B cell (primary cell): ENCODE results near the gene TIAM1. TPM values are rescaled to one million over a fixed set of nuclear protein-coding genes. Genes with fewer than 3 reads are reported as not detected.

Experiments
- ATAC-seq: fragments of 200-7000 bp; cut with Tn5 transposase; one replicate; pipeline ENCODE4 v1.10.0; 2021; ENCODE audit warnings: low read depth, mild to moderate bottlenecking, moderate number of reproducible peaks, moderate library complexity
- CTCF ChIA-PET: fragments of 350-600 bp; sonication (Branson Sonifier 250); formaldehyde crosslinking; loops from one replicate; lab custom pipeline; 2021; ENCODE audit warnings: antibody characterized with exemption, inconsistent platforms; lab: Charles Lee
- POLR2A ChIA-PET: fragments of 350-600 bp; sonication (Branson Sonifier 250); formaldehyde crosslinking; loops from one replicate; lab custom pipeline; 2021; ENCODE audit warnings: antibody characterized with exemption; lab: Charles Lee
- DNase-seq: peaks from one replicate; pipeline ENCODE4 v3.0.0; 2013
- H2AFZ ChIP-seq: 2 replicates; pipeline ENCODE4 v1.6.1; 2012; ENCODE audit warnings: mild to moderate bottlenecking, low read depth, low read length; ENCODE audit not compliant: insufficient read depth, poor library complexity, severe bottlenecking
- H3K27ac ChIP-seq, 2 donors: 1 replicate in 1 of 2; 2 replicates in 1 of 2; pipeline ENCODE4 v1.5.1; 2012 to 2013; ENCODE audit warnings: low read length in 2 of 2, mild to moderate bottlenecking in 2 of 2, moderate library complexity in 1 of 2
- H3K27me3 ChIP-seq, 4 experiments: fragments of 200-600 bp in 1 of 4; sonication (generic) in 1 of 4; replicated peaks in 1 of 4; 1 replicate in 2 of 4; 2 replicates in 2 of 4; pipeline versions ENCODE4 v1.6.1 to v1.7.0; 2013 to 2016; ENCODE audit warnings: low read length in 3 of 4, mild to moderate bottlenecking in 2 of 4, mixed read lengths in 1 of 4, moderate library complexity in 1 of 4; ENCODE audit not compliant: insufficient read depth in 4 of 4, control insufficient read depth in 3 of 4; ENCODE audit errors: control extremely low read depth in 1 of 4
- H3K36me3 ChIP-seq, 2 experiments: replicated peaks in 1 of 2; 1 replicate in 1 of 2; 2 replicates in 1 of 2; pipeline versions ENCODE4 v1.6.1 to v1.7.1; 2013; ENCODE audit warnings: low read length in 1 of 2; ENCODE audit not compliant: insufficient read depth in 2 of 2, control insufficient read depth in 1 of 2; ENCODE audit errors: control extremely low read depth in 1 of 2, extremely low read depth in 1 of 2
- H3K4me1 ChIP-seq, 2 donors: fragments of 200-600 bp in 1 of 2; sonication (generic) in 1 of 2; 1 replicate in 1 of 2; 2 replicates in 1 of 2; pipeline versions ENCODE4 v1.5.1 to v1.6.1; 2013 to 2017; ENCODE audit warnings: low read length in 2 of 2; ENCODE audit not compliant: control insufficient read depth in 2 of 2, insufficient read depth in 2 of 2
- H3K4me2 ChIP-seq: replicated peaks from 2 replicates; pipeline ENCODE3; 2012; ENCODE audit warnings: mild to moderate bottlenecking, low read depth, low read length; ENCODE audit not compliant: poor library complexity, severe bottlenecking
- H3K4me3 ChIP-seq, 5 experiments: fragments of 200-600 bp in 1 of 5; sonication (generic) in 1 of 5; 1 replicate in 3 of 5; 2 replicates in 2 of 5; pipeline versions ENCODE4 v1.5.1 to v1.7.0; 2011 to 2016; ENCODE audit warnings: low read length in 4 of 5, mild to moderate bottlenecking in 4 of 5, low read depth in 2 of 5, control low read depth in 1 of 5, moderate library complexity in 1 of 5; ENCODE audit not compliant: insufficient read depth in 1 of 5; ENCODE audit errors: control extremely low read depth in 1 of 5, extremely low read depth in 1 of 5
- H3K79me2 ChIP-seq: fragments of 200-600 bp; sonication (generic); one replicate; pipeline ENCODE4 v1.6.0; 2016; ENCODE audit warnings: low read length; ENCODE audit not compliant: control insufficient read depth, insufficient read depth
- H3K9ac ChIP-seq: fragments of 200-600 bp; sonication (generic); 2 replicates; pipeline ENCODE4 v1.6.1; 2017; ENCODE audit warnings: mild to moderate bottlenecking, low read length, moderate library complexity
- H3K9me3 ChIP-seq, 3 donors: one replicate each; pipeline versions ENCODE4 v1.6.1 to v1.7.1; 2013; ENCODE audit warnings: low read length in 2 of 3; ENCODE audit not compliant: control insufficient read depth in 2 of 3, insufficient read depth in 1 of 3; ENCODE audit errors: control extremely low read depth in 1 of 3
- H4K20me1 ChIP-seq: 2 replicates; pipeline ENCODE4 v1.6.0; 2012; ENCODE audit warnings: mild to moderate bottlenecking, low read length; ENCODE audit not compliant: insufficient read depth, control insufficient read depth, poor library complexity, severe bottlenecking
- H3K27ac Mint-ChIP-seq: one replicate; pipeline ENCODE4 v1.8.0; 2021; ENCODE audit warnings: mixed read lengths
- H3K27me3 Mint-ChIP-seq: one replicate; pipeline ENCODE4 v1.8.0; 2021; ENCODE audit warnings: mixed read lengths
- H3K4me1 Mint-ChIP-seq: one replicate; pipeline ENCODE4 v1.8.0; 2021; ENCODE audit warnings: mixed read lengths
- H3K4me3 Mint-ChIP-seq: one replicate; pipeline ENCODE4 v1.8.0; 2021; ENCODE audit warnings: mixed read lengths
- H3K9me3 Mint-ChIP-seq: one replicate; pipeline ENCODE4 v1.8.0; 2022; ENCODE audit warnings: mixed read lengths; ENCODE audit not compliant: insufficient read depth
- EZH2 ChIP-seq: IDR thresholded peaks from 2 replicates; pipeline ENCODE4 v1.6.1; 2012; ENCODE audit warnings: borderline replicate concordance, low read depth, mild to moderate bottlenecking, moderate library complexity, low read length; ENCODE audit not compliant: insufficient read depth, poor library complexity, severe bottlenecking
- WGBS: methylation state at CpG from one replicate; pipeline ENCODE4 v1.1.5; 2013; ENCODE audit warnings: missing lambda C conversion rate; ENCODE audit not compliant: insufficient coverage; 5-methylcytosine and 5-hydroxymethylcytosine counted together
- intact Hi-C: fragments of 100-400 bp; cut with micrococcal nuclease; formaldehyde crosslinking; loops from one replicate; pipeline ENCODE4 v1.10.0; 2022
- polyA plus RNA-seq: library from polyadenylated mRNA; depleted of rRNA; stranded (reverse); fragments of >200 nt; gene quantifications from 2 replicates; pipeline ENCODE4 v1.2.3, GENCODE V29; 2012
- total RNA-seq, 2 donors: library from RNA; stranded (reverse); fragments of 120-200 nt in 1 of 2; gene quantifications; 1 replicate in 1 of 2; 2 replicates in 1 of 2; pipeline versions ENCODE4 v1.2.3 to v1.2.4, GENCODE V29; 2013 to 2022
- TF ChIP-seq, protein P1 (sequence below): fragments of 200-600 bp; IDR thresholded peaks from one replicate; pipeline ENCODE4 v1.8.0; 2022; ENCODE audit warnings: antibody characterized with exemption, mild to moderate bottlenecking

Gene TIAM1
- total and polyA plus RNA-seq, 2 donors (not counting 1 experiment from before 2014, with no cell fraction given), result 0.51 to 1.0 TPM

GRCh38 chr21:31345136-31345535 lies 1.1 kb upstream of the TIAM1 start:
- Histone ChIP-seq H3K27ac (no peak overlapping the region), H4K20me1 (no peaks in the 10 kb centered on the region), H3K27me3 (peaks cover 0 to 16% (median 6%) of the 10 kb centered on the region in 4 experiments), H3K36me3 (no peaks in the 10 kb centered on the region), H3K4me2 (no peak overlapping the region), H3K9ac (no peak overlapping the region), H3K79me2 (no peaks in the 10 kb centered on the region), H2AFZ (no peak overlapping the region), H3K9me3 (peaks cover 0 to 5% (median 0%) of the 10 kb centered on the region in 3 donors), H3K4me3 (no peak overlapping the region), H3K4me1 (peaks cover 8 to 9% of the 10 kb centered on the region in 2 donors)
- H3K4me3 Mint-ChIP-seq, result no peak overlapping the region
- H3K9me3 Mint-ChIP-seq, result no peaks in the 10 kb centered on the region
- intact Hi-C loops, result no loop called here
- peaks cover 22% of the 10 kb centered on the region for H3K4me1 Mint-ChIP-seq
- POLR2A ChIA-PET, result no interaction called here
- TF ChIP-seq, protein P1, sequence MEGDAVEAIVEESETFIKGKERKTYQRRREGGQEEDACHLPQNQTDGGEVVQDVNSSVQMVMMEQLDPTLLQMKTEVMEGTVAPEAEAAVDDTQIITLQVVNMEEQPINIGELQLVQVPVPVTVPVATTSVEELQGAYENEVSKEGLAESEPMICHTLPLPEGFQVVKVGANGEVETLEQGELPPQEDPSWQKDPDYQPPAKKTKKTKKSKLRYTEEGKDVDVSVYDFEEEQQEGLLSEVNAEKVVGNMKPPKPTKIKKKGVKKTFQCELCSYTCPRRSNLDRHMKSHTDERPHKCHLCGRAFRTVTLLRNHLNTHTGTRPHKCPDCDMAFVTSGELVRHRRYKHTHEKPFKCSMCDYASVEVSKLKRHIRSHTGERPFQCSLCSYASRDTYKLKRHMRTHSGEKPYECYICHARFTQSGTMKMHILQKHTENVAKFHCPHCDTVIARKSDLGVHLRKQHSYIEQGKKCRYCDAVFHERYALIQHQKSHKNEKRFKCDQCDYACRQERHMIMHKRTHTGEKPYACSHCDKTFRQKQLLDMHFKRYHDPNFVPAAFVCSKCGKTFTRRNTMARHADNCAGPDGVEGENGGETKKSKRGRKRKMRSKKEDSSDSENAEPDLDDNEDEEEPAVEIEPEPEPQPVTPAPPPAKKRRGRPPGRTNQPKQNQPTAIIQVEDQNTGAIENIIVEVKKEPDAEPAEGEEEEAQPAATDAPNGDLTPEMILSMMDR, result no peak
- no peak for TF ChIP-seq EZH2
- H3K27me3 Mint-ChIP-seq, result peaks cover 42% of the 10 kb centered on the region
- DNase-seq (no peak), ATAC-seq (no peak)
- WGBS, result no CpG with 5 or more reads among the region's 2 CpGs
- CTCF ChIA-PET, result no interaction called here
- H3K27ac Mint-ChIP-seq, result no peak overlapping the region

GRCh38 chr21:31343030-31343510 lies 991 bp downstream of the TIAM1 start:
- H3K4me1 ChIP-seq, result peaks cover 8 to 9% of the 10 kb centered on the region in 2 donors
- no peak for ATAC-seq
- Mint-ChIP-seq H3K4me1 (peaks cover 22% of the 10 kb centered on the region), H3K4me3 (peak overlapping the region; percentile 44), H3K9me3 (no peaks in the 10 kb centered on the region), H3K27ac (no peak overlapping the region), H3K27me3 (peaks cover 47% of the 10 kb centered on the region)
- intact Hi-C loops, result no loop called here
- WGBS, result 13% methylated on average over 1 of the region's 2 CpGs
- no peaks in the 10 kb centered on the region for H3K79me2 ChIP-seq
- POLR2A ChIA-PET, result no interaction called here
- peaks cover 0 to 5% (median 0%) of the 10 kb centered on the region in 3 donors for H3K9me3 ChIP-seq
- no peak overlapping the region for H3K27ac ChIP-seq
- CTCF ChIA-PET, result interaction anchor here (1.4 kb wide), 1 partner anchor 144 kb away, joined by 3 read pairs; no protein-coding TSS in a partner anchor
- no peaks in the 10 kb centered on the region for H3K36me3 ChIP-seq
- DNase-seq, result no peak
- H2AFZ ChIP-seq, result no peak overlapping the region
- H3K9ac ChIP-seq, result no peak overlapping the region
- H3K4me3 ChIP-seq, result no peak overlapping the region
- TF ChIP-seq, protein P1, result no peak
- TF ChIP-seq EZH2, result no peak
- H3K27me3 ChIP-seq, result peaks cover 0 to 17% (median 6%) of the 10 kb centered on the region in 4 experiments
- H3K4me2 ChIP-seq, result no peak overlapping the region
- no peaks in the 10 kb centered on the region for H4K20me1 ChIP-seq
